NCI-H748 (cell line): Measurements from ENCODE around the gene SLX9.

Source experiments
- DNase-seq: peaks from one replicate; lab custom pipeline; 2025; ENCODE audit not compliant: unreplicated experiment; lab: John Stamatoyannopoulos, UW

SLX9 gene

DNA sequence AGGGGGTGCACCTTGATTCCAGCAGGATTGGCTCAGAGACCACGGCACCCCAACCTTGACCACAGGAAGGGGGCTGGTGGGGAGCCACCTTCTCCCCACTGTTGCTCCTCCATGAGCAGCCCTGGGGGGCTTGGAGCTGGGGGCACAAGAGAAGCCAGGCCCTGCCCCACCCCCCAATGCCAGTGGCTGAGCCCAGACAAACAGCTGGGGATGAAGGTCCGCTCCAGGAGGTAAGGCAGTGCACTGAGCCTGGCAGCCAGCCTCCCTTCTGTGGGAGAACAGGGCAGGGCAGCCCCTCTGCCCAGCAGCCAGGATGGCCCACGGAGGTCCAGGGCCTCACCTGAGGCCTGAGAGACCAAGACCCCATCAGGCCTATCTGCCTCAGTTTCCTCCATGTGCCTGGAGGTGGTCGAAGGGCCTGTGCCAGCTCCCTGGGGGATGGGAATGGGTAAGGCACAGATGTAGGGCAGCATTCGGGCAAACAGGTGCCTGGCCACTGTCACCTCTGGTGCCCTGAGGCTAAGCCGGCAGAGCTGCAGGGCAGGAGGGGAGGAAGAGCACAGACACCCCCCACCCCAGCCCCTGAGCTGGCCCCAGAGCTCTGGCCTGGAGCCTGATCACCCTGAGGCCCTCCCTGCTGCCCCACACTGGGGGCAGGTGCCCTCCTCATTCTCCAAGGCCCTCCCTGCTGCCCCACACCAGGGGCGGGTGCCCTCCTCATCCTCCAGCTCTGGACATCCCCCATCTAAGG, 26.2 kb upstream of the SLX9 start:
- no peak for DNase-seq

- DNase-seq, result no peak
Measured at GRCh38 chr21:44914176-44914874, 25.5 kb upstream of the SLX9 start.

DNA sequence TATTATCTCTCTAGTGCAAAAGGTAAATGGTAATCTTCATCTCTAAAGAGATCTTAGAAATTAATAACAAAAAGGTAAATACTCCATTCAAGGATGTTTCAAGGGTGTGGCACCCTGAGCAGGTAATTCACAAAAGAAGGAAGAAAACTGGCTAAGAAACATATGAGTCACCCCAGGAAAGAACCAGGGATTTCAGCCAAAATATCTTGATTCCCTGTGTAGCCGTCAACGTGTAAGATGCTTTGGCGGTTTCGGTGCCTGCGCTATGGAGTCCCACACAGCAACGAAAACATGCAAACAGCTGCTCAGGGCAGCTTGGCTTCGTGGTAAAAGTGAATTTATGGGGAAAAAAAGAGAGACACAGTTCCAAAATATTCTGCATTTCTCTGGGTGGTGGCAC, 22.9 kb upstream of the SLX9 start:
- no peak for DNase-seq

DNA sequence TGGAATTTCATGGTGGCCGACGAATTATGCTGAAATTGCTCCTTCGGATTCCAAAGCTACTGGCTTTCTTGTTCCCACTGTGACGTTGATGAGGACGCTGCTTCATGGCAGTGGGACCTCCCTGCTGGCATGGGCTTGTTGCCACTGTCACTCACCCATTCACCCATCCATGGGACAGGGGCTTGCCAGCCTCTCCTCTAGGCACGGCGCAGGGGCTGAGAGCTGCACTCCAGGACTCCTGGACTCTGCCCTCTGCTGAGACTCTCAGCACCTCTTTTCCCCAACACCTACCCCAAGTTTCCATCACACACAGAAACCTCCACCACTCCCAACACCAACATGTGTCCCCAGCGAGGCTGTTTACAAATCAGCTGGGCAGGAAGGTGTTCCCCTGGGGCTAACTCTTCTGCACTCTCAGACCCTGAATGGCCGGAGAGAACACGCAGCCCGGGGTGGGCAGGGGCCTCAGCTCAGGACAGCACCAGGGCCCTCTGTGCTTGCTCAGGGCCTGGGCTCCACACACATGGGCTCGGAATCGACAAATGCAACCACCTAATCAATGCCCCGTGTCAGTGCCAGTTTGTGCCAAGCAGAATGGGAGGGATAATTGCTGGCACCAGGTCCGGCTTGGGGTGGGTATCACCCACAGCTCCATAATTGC, 22.3 kb upstream of the SLX9 start:
- no peak for DNase-seq

DNA sequence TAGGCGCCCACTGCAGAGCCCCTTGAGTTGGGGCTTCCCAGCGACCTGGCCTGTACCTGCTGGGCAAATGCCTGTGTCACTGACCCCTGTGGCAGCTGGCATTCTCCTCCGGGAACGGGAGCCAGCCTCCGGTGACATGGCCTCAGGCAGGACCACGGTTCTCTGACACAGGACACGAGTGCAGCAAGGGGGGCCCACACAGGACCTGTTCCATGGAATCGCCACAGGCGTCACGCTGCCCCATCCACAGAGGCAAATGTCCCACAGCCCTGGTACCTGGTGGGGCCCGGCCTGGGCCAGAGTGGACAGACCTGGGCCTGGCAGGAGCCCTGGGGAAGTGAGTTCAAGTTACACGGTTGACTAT, 21.7 kb upstream of the SLX9 start:
- DNase-seq, result no peak

DNA sequence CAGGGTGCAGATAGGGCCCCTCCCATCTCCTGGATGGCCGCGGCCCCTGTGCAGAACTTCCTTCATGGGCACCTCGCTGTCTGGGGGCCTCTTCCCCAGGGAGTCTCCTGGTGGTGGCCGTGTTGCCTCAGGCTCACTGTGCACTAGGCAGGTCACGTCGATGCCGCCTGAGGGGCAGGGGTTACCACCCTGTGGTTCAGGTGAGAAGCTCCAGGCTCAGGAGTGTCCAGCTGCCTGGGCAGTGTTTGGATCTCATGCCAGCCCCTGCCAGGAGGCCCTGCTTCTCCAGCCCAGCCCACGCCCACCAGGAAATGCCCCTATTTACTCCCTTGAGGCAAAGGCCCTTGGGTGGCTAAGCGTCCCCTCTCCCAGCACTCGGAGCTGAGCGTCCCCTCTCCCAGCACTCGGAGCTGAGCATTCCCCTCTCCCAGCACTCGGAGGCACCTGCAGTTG, 21.2 kb upstream of the SLX9 start:
- no peak for DNase-seq

DNA sequence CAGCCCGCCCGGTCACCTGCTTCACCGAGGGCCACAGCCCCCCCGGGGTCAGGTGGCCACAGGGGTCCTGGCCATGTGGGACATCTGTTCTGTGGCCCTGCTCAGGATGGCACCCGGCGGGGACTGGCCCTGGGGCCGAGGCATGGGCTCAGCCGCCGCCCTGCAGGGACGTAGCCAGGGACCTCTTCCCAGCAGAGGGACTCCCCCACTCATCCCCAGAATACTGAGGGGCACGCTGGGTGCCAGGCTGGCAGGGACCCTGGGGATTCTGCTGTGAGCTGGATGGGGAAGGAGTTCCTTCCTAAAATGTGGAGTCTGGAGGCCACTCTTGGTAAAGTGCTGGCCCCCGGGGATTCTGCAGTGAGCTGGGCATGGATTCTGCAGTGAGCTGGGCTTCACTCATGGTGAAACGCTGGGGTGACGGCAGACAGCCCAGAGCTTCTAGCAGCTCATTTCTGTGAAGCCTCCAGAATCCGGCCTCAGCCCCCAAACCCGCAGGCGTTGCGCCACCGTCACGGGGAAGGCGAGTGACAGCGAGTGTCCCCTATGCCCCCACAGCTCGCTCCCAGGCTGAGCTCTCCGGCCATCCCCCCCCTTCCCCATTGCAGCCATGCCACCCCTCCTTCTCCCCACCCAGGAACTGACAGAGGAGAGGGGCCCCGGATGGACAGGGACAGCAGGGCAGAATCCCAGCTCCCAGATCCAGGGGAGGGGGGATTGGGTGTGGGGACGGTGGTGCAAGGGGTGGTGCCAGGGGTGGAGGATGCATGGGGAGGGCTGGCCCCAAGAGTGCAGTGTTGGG, 20.5 kb upstream of the SLX9 start:
- no peak for DNase-seq

DNA sequence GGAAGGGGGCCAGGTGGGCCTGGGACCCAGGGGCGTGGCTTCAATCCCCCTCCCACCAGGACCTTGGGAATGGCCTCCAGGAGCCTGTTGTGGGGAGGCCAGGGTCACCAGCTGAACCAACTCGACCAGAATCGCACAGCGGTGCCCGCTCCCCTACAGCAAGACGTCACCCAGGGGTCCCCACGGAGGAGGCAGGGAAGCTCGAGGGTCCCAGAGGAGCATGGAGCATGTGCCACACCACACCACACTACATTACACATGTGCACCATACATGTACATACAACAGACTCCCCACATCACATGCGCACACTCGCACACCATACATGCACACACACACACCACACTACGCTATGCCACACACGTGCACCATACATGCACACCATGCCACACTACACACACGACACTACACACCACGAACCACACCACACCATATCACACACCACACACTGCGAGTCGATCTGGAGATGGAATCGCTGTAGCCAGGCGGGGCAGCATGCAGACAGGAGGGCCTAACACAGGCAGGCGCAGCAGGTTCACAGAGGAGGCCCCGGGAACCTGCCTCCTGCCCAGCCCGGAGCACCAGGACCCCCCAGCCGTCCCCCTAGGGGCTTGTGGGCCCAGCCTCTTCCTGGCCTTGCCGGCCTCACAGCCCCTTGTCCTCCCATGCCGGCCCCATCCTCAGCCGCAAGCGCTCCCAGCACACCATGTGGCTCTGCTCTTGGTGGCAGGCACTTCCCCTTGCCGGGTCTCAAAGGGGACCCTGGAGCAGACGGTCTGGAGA, 19.7 kb upstream of the SLX9 start:
- no peak for DNase-seq

GRCh38 chr21:44920694-44921604, 18.9 kb upstream of the SLX9 start, which contains the start of gene ITGB2:
Gene ITGB2, minus strand, starts transcription at chr21:44920899. Its CDS starts 10,117 bp downstream, at chr21:44910782.
- DNase-seq, result no peak

DNA sequence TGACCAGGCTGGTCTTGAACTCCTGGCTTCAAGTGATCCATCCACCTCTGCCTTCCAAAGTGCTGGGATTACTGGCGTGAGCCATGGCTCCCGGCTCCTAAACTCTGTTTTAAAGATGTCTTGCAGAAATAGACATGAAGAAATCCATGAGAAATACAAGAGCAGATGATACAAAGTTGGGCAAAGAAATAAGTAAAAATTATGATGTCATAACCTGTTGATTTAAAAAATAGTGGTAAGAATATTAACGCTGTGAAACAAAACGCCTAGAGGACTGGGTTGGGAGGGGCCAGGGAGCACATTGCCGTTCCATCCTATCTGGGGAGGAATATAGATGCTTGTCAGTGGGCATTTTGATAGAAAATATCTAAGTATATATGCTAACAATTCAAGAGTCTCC, 17.9 kb upstream of the SLX9 start:
- DNase-seq, result no peak

DNA sequence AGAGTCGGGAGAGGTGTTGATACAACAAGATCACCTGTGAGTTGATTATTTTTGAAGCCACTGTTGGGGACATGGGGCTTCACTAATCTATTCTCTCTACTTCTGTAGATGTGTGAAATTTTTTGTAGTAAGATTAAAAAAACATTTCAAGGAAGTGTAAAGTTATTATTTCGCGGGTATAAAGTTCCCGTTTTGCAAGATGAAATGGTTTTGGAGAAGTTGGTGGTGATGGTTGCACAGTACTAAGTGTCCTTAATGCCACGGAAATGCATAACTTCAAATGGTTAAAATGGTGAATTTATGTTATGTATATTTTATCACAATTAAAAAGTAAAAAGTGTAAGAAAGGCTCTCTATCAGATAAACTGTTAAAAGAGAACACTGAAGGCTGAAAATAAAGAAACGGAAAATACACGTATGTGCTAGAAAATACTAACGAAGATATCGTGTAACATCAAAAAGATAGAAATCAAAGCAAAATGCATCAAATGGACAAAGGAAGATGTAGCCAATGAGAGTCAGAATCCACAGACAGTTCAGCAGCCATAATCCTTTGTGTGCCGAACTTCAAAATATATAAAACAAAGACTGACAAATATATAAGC, 16.2 kb upstream of the SLX9 start:
- no peak for DNase-seq

- DNase-seq, result no peak
Measured at GRCh38 chr21:44924606-44925377, 15.0 kb upstream of the SLX9 start.

- DNase-seq, result no peak
Measured at GRCh38 chr21:44925378-44925755, 14.5 kb upstream of the SLX9 start.

DNA sequence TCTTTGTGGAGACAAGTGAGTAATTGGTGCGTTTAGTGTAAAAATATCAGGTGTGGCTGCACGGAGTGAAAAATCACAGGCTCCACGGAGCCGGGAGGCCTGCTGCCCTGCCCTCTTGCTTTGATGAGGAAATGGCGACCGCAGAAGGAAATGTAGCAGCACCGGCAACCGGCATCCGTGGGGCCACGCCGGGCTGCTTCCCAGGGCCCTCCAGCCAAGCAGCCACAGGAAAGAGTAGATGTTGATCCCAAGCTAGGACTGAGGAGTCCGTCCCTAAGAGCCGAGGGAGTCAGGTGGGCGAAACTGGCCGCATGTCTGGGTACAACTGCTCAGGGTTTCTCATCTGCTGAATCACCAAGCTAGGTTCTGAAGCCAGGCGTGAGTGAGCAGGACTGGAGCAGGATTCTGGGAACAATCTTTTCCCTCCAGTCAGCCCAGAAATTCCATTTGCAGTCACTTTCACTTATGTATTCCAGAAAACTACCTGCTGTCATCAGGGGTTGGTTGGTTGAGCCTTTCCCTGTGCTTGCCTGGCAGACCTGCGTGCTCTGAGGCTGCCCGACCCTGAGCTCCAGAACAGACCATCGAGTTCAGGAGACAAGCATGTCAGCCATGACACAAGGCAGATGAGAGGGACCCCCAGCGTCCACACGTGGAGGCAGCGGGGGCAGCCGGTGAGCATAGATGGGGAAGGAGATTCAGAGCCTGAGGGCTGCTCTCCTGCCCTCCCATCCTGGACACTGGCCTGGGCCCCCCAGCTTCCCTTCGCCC, 13.3 kb upstream of the SLX9 start:
- no peak for DNase-seq

DNA sequence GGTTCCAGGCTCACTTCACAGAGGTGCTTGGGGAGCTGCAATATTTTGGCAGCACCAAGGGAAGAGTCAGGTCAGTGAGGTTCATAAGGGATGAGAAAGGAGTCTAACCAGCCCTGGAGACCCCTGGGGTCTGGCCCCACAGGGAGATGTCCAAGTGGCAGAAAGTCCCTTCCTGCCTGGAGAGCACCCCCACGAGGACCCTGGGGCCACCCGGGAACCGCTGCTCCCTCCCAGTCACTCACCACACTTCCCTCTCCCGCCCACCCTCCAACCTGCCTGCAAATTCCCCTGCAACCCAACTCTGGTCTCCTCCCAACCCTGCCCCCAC, 12.6 kb upstream of the SLX9 start:
- DNase-seq, result no peak

DNA sequence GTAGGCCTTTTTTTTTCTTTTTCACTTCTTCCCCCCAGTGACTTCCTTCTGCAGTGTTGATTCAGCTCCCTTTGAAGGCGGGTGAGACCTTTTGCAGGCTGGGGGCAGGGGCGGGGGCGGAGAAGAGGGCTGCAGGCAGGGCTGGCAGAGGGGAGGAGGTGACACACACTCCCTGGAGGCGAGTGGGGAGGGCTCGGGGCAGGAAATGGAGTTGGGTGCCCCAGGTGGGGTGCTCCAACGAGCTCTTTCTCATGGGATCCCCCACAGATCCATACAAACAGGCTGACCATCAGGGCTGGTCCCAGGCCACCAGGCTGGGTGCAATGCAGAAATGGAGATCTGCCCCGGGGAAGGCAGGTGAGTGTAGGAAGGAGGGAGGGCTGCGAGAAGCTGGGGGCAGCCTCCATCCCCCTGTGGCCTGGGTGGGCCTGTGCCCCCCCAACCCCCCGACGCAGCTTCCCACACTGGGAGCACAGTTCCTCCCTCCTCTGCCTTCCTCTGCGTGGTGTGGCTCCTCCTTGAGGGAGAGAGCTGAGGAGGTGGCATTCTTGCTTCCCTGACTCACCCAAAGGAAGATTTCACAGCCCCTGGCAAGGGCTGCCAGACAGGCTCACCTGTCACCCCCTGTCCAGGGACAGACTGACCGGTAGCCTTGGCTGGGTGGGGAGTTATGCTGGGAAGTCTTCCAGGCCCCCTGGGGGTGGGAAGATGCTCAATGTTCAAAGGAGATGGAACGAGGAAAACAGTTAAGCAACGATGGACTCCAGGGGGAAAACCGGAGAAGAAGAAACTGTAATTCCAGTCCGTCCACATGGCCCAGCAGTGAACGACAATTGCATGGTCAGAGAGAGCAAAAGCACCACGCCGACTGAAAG, 12.0 kb upstream of the SLX9 start:
- DNase-seq, result no peak
